Neuron (in vitro differentiated cells): Measurements from ENCODE around the gene SPATA12.

Experiments used
- H2AFZ ChIP-seq: one replicate; pipeline ENCODE4 v1.6.1; 2013; ENCODE audit warnings: low read depth, mild to moderate bottlenecking, inconsistent platforms, low read length, moderate library complexity
- H3K27me3 ChIP-seq: one replicate; pipeline ENCODE4 v1.6.1; 2013; ENCODE audit warnings: low read length; ENCODE audit not compliant: insufficient read depth
- H3K36me3 ChIP-seq: one replicate; pipeline ENCODE4 v1.6.1; 2013; ENCODE audit warnings: low read length; ENCODE audit not compliant: insufficient read depth
- H3K4me1 ChIP-seq: one replicate; pipeline ENCODE4 v1.6.1; 2013; ENCODE audit warnings: low read length; ENCODE audit not compliant: insufficient read depth
- H3K4me3 ChIP-seq: 2 replicates; pipeline ENCODE4 v1.5.1; 2013; ENCODE audit warnings: mild to moderate bottlenecking, low read length, moderate library complexity
- H3K9me3 ChIP-seq: one replicate; pipeline ENCODE4 v1.6.1; 2013; ENCODE audit warnings: low read length

The SPATA12 gene

DNA sequence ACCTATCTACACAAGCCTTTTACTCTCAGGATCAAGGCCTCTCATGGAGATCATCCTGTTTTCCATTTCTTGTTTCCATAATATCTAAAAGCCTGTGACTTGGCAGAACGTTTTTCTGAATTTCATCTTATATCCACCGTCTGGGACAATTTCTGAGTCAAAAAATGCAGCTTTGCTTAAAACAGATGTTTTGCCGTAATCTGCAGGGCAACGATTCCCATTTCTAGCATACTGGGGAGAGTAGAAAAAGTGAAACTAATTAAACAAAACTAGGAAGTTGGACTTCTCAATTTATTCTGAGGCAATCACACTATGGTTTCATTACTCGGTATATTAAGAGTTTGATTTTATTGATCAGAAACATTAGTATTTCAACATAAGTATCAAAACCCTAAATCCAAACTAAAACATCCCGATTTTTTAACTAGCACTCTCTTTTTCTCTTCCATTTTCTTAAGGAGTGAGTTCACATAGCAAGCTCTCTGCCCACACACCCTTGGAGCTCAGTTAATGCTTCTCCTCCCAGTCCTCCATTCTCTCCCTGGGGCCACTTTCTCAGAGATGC lies 33.6 kb downstream of the SPATA12 start:
- Histone ChIP-seq H3K36me3 (peaks cover 54% of the 10 kb centered on the region), H3K9me3 (no peaks in the 10 kb centered on the region), H3K4me3 (no peak overlapping the region), H3K27me3 (no peaks in the 10 kb centered on the region), H3K4me1 (peaks cover 11% of the 10 kb centered on the region), H2AFZ (no peak overlapping the region)

DNA sequence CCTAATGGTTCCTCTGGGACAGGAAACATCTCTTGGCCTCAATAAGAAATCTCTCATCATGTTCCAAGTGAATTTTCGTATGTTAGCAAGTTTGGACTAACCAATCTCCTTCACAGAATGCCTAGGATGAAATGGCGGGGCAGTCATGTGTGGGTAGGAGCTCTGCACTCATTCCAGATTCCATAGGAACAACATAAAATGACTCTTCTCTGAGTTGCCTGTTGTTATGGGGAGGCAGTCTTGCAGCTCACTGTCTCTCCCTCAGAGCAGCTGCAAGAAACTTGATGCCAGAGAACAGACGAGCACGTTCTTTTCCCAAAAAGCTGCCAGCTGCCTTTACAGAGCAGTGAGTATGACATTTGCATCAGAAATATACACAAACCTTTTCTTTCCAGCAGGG lies 34.1 kb downstream of the SPATA12 start:
- Histone ChIP-seq H3K4me3 (no peak overlapping the region), H3K27me3 (no peaks in the 10 kb centered on the region), H3K4me1 (peaks cover 11% of the 10 kb centered on the region), H3K9me3 (no peaks in the 10 kb centered on the region), H3K36me3 (peaks cover 58% of the 10 kb centered on the region), H2AFZ (no peak overlapping the region)

DNA sequence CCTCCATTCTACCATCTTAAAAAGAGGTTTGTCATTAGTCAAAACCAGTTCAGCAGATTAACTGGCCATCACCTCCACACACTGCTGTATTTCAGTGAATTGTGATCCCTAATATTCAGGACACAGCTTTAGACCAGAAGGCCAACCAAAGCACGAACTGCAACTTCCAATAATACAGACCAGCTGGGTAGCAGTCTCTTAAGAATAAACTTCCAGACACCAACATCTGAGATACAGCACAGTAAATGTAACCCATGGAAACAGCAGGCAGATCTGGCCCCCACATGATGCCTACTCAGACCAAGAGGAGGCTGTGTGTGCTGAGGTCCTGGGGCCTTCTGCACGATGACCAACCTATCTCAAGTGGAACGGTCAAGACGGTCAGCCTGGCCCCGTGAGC lies 34.9 kb downstream of the SPATA12 start:
- H3K4me1 ChIP-seq: peaks cover 11% of the 10 kb centered on the region
- no peaks in the 10 kb centered on the region for H3K27me3 ChIP-seq
- no peaks in the 10 kb centered on the region for H3K9me3 ChIP-seq
- no peak overlapping the region for H2AFZ ChIP-seq
- H3K36me3 ChIP-seq: peaks cover 58% of the 10 kb centered on the region
- no peak overlapping the region for H3K4me3 ChIP-seq

DNA sequence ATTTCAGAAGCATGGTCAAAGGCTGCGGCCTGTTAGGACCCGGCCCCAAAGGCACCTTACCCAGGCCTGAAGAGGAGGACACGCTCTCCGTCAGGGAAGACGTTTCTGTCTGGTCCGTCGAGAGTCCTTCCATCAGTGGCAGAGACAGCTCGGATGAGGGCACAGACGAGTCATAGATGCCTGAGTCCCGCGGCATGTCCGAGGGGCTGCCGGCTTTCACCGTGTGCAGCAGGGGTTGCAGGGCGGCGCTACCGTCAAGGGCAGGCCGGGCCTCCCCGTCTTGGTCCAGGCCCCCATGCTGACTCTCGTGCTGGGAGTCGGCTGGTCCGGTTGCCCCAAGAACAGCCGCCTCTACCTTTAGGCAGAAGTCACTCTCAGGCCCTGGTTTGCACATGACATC lies 37.1 kb downstream of the SPATA12 start:
- peaks cover 71% of the 10 kb centered on the region for H3K36me3 ChIP-seq
- H2AFZ ChIP-seq: no peak overlapping the region

DNA sequence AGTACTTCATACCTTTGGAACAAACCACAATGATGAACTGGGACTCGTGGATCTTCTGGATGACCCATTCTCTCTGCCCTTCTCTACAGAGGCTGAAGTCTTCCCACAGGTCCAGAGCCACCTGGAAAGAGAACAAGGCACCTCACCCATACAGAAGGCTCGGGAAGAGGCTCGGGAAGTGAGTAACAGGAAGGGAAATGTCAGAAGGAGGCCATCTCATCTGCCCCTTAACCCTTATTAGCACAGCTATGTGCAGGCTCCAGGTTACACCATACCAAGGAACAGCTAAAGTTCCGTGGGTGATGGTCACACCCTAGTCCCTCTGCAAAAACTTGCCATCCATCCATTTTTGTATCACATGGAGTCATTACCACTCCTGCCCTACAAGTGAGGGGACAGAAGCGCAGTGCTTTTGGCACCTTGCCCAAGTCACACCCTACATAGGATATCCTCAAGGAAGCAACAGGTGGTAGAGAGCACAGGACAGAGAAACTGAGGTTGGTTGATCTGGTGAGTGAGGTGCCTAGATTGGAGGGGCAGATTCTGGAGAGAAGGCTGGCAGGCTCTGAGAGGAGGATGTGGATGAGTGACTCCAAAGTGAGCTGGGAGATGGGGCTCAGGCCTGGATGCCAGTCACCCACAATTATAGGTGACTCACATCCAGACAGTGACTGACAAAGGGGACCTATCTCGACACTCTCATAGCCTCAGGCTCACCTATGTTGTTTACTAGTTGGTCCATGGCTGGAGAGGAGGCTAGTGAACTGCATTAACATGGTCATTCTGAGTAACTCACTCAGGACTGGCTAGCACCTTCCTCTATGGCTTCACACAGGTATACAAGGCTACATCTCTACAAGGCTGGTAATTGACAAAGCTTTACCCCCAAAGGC lies 38.2 kb downstream of the SPATA12 start:
- no peaks in the 10 kb centered on the region for H3K27me3 ChIP-seq
- no peak overlapping the region for H2AFZ ChIP-seq
- no peaks in the 10 kb centered on the region for H3K9me3 ChIP-seq
- no peaks in the 10 kb centered on the region for H3K4me1 ChIP-seq
- peaks cover 69% of the 10 kb centered on the region for H3K36me3 ChIP-seq
- no peak overlapping the region for H3K4me3 ChIP-seq

More for the DNA sequence above, 37.1 kb downstream of the SPATA12 start:
- Histone ChIP-seq H3K9me3 (no peaks in the 10 kb centered on the region), H3K4me1 (no peaks in the 10 kb centered on the region), H3K4me3 (no peak overlapping the region), H3K27me3 (no peaks in the 10 kb centered on the region)

DNA sequence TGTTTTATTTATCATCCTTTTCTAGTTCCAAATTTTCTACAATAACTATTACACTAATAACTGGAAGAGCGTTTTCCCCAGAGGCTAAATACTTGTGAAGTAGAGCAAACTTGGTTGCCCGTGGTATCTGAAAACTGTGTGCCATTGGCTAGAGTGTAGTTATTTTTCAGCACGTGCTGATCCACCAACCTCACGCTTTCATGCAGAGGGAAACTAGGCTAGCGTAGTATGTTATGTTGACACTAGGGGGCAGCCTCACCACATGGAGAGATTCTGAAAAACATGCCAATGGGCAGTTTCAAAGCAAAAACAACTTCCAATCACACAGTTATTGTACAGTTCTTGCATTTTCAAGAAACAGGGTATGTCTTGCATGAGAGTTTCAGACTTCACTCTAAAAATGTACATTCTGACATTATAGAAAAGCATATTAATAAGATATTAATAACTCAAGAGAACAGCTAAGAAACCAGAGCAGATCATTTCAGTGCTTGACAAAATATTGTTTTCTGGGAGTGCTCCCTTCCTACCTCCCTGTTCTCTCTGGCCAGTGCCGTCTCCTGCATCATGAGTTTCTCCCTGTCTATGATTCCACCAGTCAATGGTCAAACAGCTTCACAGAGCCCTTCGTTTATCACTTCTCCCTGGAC lies 39.7 kb downstream of the SPATA12 start:
- Histone ChIP-seq H3K4me1 (no peaks in the 10 kb centered on the region), H3K4me3 (no peak overlapping the region), H3K9me3 (no peaks in the 10 kb centered on the region), H2AFZ (no peak overlapping the region), H3K36me3 (peaks cover 65% of the 10 kb centered on the region), H3K27me3 (no peaks in the 10 kb centered on the region)

DNA sequence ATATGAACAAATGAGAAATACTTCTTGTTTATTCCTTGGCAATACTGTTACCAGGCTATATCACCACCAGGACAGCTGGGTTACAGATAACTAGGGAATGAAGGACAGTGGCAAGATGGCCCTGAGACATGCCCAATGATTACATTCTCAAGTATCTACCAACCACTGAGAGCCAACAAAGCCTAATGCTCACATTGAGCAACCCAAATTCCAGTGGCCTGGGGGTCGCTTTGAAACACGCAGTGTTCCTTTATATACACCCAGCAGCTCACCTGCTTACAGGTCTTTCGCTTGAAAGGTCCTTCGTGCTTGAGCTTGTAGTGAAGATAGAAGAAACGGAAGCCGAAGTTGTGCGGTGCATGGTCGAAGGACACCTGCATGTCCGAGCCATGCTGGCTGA lies 45.1 kb downstream of the SPATA12 start:
- Histone ChIP-seq H3K4me1 (no peaks in the 10 kb centered on the region), H3K4me3 (no peak overlapping the region), H3K9me3 (no peaks in the 10 kb centered on the region), H2AFZ (no peak overlapping the region), H3K27me3 (no peaks in the 10 kb centered on the region), H3K36me3 (peaks cover 49% of the 10 kb centered on the region)

DNA sequence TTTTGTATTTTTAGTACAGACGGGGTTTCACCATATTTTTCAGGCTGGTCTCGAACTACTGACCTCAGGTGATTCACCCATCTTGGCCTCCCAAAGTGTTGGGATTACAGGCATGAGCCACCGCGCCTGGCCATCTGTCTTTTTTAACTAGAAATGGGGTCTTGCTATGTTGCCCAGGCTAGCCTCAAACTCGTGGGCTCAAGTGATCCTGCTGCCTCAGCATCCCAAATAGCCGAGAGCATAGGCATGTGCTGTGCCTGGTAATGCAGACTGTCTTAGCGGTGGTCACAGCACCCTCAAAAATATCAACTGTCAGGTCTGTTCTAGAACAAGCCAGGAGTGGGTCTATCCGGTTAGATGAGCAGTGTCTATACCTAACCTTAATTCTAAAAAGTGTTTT lies 48.2 kb downstream of the SPATA12 start:
- no peak overlapping the region for H3K4me3 ChIP-seq
- no peaks in the 10 kb centered on the region for H3K9me3 ChIP-seq
- no peaks in the 10 kb centered on the region for H3K4me1 ChIP-seq
- peaks cover 48% of the 10 kb centered on the region for H3K36me3 ChIP-seq
- no peak overlapping the region for H2AFZ ChIP-seq
- no peaks in the 10 kb centered on the region for H3K27me3 ChIP-seq

DNA sequence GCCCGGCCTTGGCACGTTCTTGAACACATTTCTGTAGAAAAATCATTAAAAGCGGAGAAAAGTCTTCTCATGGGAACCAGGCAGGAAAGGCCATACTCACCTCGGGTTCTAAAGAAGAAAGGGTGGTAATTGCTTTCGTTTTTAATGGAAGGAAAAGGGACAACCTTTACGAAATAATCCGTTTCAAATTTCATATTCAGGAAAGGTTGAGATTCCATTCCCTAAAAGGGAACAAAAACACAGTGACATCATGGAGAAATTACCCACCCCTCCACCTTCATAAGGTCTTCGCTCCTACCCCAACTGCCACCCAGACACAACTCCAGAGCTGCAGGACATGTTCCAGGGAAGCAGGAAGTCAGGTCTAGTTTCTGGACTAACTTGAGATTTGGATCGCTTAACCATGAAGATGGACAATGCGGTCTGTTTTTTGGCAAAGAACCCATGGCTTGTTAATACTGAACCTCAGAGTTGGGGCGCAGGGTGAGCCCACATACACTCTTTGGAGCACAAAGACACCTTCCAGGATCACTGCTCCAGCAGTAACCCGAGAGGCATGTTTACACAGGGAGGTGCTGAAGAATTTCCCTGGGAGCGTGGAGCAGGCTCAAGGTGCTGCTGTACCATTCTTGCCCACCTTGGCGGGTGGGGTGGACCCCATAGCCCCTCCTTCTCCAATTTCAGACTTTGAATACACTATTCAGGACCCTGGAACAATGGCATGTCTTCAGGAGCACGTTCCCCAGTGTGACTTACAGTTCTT lies 49.2 kb downstream of the SPATA12 start:
- peaks cover 52% of the 10 kb centered on the region for H3K36me3 ChIP-seq
- no peak overlapping the region for H2AFZ ChIP-seq
- H3K4me1 ChIP-seq: no peaks in the 10 kb centered on the region
- no peak overlapping the region for H3K4me3 ChIP-seq
- H3K9me3 ChIP-seq: no peaks in the 10 kb centered on the region
- H3K27me3 ChIP-seq: no peaks in the 10 kb centered on the region

DNA sequence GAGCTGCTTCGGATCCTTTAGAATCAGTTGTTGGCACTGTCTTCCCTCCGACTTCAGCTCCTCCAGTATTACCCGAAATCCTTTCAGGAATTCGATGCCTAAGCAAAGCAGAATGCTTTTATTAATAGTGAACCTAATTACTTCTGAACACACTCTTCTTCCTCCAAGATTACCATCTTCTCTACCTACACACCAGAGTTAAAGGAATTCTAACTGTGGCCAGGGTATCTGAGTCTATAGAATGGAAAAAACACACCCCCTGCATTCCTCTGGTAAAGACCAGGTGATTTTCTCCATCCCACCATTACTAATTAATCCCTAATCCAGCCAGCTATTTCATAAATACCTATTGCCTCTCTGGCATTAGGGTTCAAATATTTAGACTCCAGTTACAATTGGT lies 49.8 kb downstream of the SPATA12 start:
- Histone ChIP-seq H3K4me3 (no peak overlapping the region), H2AFZ (no peak overlapping the region)

DNA sequence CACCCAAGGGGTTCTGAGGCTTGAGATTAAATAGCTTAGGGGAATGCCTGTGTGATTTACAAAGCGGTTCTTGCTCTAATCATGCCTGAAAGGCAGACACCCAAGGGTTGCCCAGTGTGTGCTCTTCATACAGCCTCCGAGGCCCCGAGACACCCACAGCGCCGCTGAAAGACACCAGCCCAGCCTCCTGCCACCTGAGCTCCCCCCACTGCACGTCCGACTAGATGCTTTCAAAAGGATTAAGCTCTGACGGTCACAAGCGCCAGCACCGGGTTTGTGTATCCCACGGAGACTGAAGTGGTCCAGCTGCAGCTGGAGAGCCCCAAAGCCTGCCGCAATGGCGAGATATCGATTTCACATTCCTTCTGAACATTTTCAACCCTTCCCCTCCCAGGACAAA lies 50.3 kb downstream of the SPATA12 start:
- H3K4me3 ChIP-seq: no peak overlapping the region

More for the DNA sequence above, 49.8 kb downstream of the SPATA12 start:
- Histone ChIP-seq H3K4me1 (no peaks in the 10 kb centered on the region), H3K9me3 (no peaks in the 10 kb centered on the region), H3K27me3 (no peaks in the 10 kb centered on the region), H3K36me3 (peaks cover 50% of the 10 kb centered on the region)

DNA sequence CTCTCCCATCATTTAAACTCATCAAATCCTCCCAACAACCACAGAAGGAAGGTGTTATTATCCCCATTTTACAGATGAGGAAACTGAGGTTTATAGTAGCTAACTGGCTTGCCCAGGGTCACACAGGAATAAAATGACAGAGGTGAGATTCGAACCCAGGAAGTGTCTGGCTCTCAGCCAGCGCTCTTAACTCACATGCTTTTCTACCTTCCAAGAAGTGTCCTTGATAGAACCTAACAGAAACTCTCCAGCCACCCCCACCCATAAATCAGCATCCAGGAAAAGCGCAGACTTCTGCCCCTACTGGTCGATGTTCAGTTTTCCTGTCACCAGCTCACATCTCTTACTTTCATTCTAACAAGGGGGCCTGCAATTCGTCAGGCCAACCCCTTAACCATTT lies 51.7 kb downstream of the SPATA12 start:
- H3K36me3 ChIP-seq: peaks cover 40% of the 10 kb centered on the region
- no peaks in the 10 kb centered on the region for H3K9me3 ChIP-seq
- H3K4me3 ChIP-seq: no peak overlapping the region
- H2AFZ ChIP-seq: no peak overlapping the region
- H3K27me3 ChIP-seq: no peaks in the 10 kb centered on the region
- no peaks in the 10 kb centered on the region for H3K4me1 ChIP-seq

More for the DNA sequence above, 50.3 kb downstream of the SPATA12 start:
- Histone ChIP-seq H2AFZ (no peak overlapping the region), H3K4me1 (no peaks in the 10 kb centered on the region), H3K9me3 (no peaks in the 10 kb centered on the region), H3K27me3 (no peaks in the 10 kb centered on the region), H3K36me3 (peaks cover 47% of the 10 kb centered on the region)

DNA sequence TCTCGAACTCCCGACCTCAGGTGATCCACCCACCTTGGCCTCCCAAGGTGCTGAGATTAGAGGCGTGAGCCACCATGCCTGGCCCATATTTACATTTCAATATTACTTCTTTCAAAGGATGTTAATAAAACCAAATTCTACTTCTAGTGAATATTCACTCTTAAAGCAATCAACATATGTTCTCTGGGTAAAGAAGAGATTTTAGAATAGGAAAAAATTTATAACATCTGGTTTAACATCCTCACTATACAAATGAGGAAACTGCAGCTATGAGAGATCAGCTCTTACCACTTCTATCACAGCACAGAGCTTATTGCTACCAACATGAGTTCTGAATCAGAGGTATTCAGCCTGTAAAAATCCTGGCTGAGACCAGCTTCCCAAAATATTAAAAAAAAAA lies 56.0 kb downstream of the SPATA12 start:
- H2AFZ ChIP-seq: no peak overlapping the region
- H3K4me1 ChIP-seq: no peaks in the 10 kb centered on the region
- no peak overlapping the region for H3K4me3 ChIP-seq
- peaks cover 25% of the 10 kb centered on the region for H3K36me3 ChIP-seq
- no peaks in the 10 kb centered on the region for H3K27me3 ChIP-seq
- H3K9me3 ChIP-seq: no peaks in the 10 kb centered on the region
